ENCODE measurements around the gene NSG1. TPM values are rescaled to one million over a fixed set of nuclear protein-coding genes. Genes with fewer than 3 reads are reported as not detected.

The NSG1 gene, protein sequence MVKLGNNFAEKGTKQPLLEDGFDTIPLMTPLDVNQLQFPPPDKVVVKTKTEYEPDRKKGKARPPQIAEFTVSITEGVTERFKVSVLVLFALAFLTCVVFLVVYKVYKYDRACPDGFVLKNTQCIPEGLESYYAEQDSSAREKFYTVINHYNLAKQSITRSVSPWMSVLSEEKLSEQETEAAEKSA
- 1 to 10 TPM in 2 of 4 donors, under 1 TPM in 2; 0.15 to 4.8 (median 1.4) TPM for total RNA-seq

DNA sequence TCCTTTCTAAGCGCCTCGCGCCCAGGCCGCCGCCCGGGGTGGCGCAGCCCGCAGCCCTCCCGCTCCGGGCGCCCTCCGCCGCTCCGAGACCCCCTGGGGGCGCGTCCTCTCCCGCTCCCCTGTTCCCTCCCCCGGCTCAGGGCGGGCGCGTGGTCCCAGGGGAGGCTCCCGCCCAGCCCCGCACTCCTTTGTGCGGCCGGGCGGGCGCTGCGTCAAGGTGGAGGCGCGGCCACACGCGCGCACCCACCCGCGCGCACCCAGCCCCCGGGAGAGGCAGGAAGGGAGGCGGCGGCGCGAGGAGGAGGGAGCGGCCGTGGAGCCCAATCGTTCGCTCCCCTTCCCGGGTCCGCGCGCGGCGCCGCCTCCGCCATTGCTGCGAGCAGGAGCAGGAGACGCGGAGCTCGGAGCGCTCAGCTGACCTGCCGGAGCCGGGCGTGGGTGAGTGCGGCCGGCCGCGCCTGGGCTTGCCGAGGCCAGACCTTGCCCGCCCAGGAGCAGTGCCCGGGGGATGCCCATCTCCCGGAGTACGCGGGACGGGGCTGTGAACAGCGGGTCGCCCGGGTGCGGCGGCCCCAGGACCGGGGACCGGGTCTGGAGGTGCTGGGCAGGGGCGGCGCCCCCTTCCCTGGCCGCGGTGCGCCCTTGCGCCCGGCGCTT is at the start of gene NSG1:
Gene NSG1 (plus strand): TSS at position 367 of the 657 bp plus-strand sequence. CDS start 528 bp downstream, outside the sequence.
- Histone ChIP-seq H3K4me1 (peaks cover 0 to 34% (median 19%) of the 10 kb centered on the region in 3 donors), H3K4me3 (peak within 1 kb of the TSS in 1 of 2 donors; percentile 49), H3K27me3 (peaks cover 95% of the 10 kb centered on the region), H3K27ac (no peak within 1 kb of the TSS), H3K36me3 (no peaks in the 10 kb centered on the region), H3K9me3 (no peaks in the 10 kb centered on the region)
- 0% methylated on average over 1 of the region's 87 CpGs; no CpG with 5 or more reads in 1 of the 2 donors for WGBS, 2 donors (ENCODE audit: low coverage in 1 of 2)
- no peak for ATAC-seq
- no peak for TF ChIP-seq POLR2A (IDR thresholded peaks at IDR 0.05)
- TF ChIP-seq, protein P1, sequence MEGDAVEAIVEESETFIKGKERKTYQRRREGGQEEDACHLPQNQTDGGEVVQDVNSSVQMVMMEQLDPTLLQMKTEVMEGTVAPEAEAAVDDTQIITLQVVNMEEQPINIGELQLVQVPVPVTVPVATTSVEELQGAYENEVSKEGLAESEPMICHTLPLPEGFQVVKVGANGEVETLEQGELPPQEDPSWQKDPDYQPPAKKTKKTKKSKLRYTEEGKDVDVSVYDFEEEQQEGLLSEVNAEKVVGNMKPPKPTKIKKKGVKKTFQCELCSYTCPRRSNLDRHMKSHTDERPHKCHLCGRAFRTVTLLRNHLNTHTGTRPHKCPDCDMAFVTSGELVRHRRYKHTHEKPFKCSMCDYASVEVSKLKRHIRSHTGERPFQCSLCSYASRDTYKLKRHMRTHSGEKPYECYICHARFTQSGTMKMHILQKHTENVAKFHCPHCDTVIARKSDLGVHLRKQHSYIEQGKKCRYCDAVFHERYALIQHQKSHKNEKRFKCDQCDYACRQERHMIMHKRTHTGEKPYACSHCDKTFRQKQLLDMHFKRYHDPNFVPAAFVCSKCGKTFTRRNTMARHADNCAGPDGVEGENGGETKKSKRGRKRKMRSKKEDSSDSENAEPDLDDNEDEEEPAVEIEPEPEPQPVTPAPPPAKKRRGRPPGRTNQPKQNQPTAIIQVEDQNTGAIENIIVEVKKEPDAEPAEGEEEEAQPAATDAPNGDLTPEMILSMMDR (IDR thresholded peaks at IDR 0.05), result no peak
- TF ChIP-seq EP300 (IDR thresholded peaks at IDR 0.05), result no peak
- TF ChIP-seq POLR2AphosphoS5 (IDR thresholded peaks at IDR 0.05), result no peak

DNA sequence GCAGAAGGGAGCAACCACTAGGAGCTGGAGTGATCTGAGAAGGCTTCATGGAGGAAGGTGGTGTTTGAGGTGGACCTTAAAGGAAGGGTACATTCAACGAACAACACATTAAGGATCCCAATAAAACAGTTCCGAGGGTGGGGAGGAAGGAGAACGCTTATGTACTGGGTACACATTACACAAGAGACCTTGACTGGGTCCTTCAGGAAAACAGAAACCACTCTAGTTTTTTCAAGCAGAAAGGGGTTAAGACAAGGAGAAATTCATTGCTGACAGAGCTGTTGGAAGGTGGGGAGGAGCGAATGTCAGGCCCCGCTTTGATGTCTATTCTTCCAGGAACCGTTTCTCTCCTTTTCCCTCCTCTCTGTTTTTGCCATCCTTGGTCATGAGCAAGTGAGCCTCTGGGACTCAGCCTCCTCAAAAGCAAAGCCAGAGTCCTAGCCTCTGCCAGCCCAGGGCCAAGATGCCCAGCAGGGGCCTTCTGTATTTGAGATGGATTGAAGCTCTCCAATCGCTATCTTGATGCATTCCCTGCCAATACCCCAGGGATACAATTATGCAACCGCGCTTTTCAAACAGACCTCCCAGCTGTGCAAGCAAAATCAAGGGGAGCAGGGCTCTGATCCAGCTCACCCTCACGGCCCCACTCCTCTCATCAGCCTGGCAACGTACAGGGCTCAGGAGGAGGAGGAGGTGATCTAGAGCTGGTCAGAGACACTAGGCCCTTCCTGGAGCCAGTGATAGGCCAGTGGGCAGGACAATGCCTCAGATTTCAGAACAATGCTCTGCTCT is 48.5 kb upstream of the NSG1 start:
- 46 to 57% methylated on average over 3 to 7 of the region's 11 CpGs for WGBS, 2 donors (ENCODE audit: low coverage in 1 of 2)
- Histone ChIP-seq H3K27ac (no peak overlapping the region), H3K9me3 (no peaks in the 10 kb centered on the region), H3K27me3 (peaks cover 26% of the 10 kb centered on the region), H3K4me3 (no peak overlapping the region), H3K36me3 (no peaks in the 10 kb centered on the region), H3K4me1 (no peaks in the 10 kb centered on the region)
- TF ChIP-seq POLR2A (IDR thresholded peaks at IDR 0.05) (no peak), EP300 (IDR thresholded peaks at IDR 0.05) (no peak), POLR2AphosphoS5 (IDR thresholded peaks at IDR 0.05) (no peak)
- TF ChIP-seq, protein P1 (IDR thresholded peaks at IDR 0.05), result no peak
- ATAC-seq, result no peak

DNA sequence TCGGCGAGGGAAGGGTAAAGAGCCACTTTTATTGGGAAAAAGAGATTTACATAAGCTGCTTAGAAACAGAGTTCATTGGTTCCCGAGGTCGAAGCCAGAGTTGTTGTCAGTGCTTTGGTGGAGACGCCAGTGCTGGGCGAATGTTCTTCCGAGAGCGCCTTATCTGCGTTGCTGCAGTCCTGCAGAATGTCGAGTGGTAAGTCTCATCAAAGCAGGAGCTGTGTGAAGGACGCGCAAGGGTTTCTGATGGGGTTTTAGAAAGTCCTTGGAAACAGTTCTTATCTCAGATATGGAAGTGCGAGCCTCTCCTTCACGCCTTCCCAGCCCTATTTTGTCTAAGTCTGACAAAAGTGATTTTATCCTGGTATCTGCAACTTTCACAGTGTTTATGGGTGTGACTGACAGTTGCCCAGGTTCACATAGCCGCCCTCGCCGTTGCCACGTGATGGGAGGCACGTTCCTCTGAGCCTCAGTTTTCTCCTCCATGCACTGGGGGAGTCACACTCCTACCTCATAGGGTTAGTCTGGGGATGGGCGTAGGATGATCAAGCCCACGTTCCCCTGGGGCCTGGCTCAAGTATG is 47.3 kb upstream of the NSG1 start:
- WGBS, 2 donors (ENCODE audit: low coverage in 1 of 2), result 19 to 25% methylated on average over 5 to 12 of the region's 21 CpGs
- Histone ChIP-seq H3K4me1 (no peaks in the 10 kb centered on the region), H3K9me3 (no peaks in the 10 kb centered on the region), H3K4me3 (no peak overlapping the region), H3K27me3 (peaks cover 30% of the 10 kb centered on the region), H3K36me3 (no peaks in the 10 kb centered on the region), H3K27ac (no peak overlapping the region)
- no peak for ATAC-seq
- TF ChIP-seq, protein P1 (IDR thresholded peaks at IDR 0.05), result no peak
- TF ChIP-seq POLR2A (IDR thresholded peaks at IDR 0.05), result no peak
- no peak for TF ChIP-seq EP300 (IDR thresholded peaks at IDR 0.05)
- no peak for TF ChIP-seq POLR2AphosphoS5 (IDR thresholded peaks at IDR 0.05)

DNA sequence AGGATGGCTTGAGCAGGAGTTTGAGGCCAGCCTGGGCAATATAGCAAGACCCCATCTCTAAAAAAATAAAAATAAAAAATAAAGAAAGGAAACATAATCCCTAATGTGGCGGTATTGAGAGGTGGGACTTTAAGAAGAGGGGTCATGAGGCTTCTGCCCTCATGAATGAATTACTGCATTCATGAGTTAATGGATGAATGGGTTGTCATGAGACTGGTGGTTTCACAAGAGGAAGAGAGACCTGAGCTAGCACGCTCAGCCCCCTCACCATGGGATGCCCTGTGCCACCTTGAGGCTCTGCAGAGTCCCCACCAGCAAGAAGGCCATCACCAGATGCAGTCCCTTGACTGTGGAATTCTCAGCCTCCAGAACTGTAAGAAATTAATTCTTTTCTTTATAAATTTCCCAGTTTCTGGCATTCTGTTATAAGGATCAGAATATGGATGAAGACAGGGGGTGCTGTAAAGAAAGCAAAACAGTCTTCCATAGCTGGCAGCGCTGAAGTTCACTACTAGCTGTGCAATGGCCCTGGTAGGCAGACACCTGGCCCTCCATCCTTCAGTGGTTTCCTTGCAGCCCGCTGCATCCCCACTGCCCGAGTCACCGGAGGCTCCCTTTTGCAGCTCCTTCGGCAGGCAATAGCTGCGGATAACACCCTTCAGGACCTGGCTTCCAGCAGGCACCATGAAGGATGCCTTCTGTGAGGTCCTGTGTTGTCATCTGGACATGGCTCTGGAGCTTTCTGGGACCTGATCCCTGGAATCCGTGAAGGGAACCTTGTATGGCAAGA is 44.8 kb upstream of the NSG1 start:
- ATAC-seq, result no peak
- H3K9me3 ChIP-seq, result no peaks in the 10 kb centered on the region
- TF ChIP-seq EP300 (IDR thresholded peaks at IDR 0.05) (no peak), POLR2AphosphoS5 (IDR thresholded peaks at IDR 0.05) (no peak), POLR2A (IDR thresholded peaks at IDR 0.05) (no peak)
- TF ChIP-seq, protein P1 (IDR thresholded peaks at IDR 0.05), result no peak
- WGBS, 2 donors (ENCODE audit: low coverage in 1 of 2), result 80 to 86% methylated on average over 3 to 6 of the region's 9 CpGs
- peaks cover 34% of the 10 kb centered on the region for H3K27me3 ChIP-seq
- H3K27ac ChIP-seq, result no peak overlapping the region
- no peak overlapping the region for H3K4me3 ChIP-seq
- H3K36me3 ChIP-seq, result no peaks in the 10 kb centered on the region
- no peaks in the 10 kb centered on the region for H3K4me1 ChIP-seq

Data from gastroesophageal sphincter (tissue), 4 donors.